ENCODE results near the gene RGSL1. TPM values are rescaled to one million over a fixed set of nuclear protein-coding genes. Genes with fewer than 3 reads are reported as not detected.

Gene RGSL1
- total RNA-seq, 1 donor from 2014 or later = not detected

GRCh38 chr1:182473556-182473955 lies 23.6 kb downstream of the RGSL1 start:
- Mint-ChIP-seq H3K4me3 (no peak overlapping the region), H3K4me1 (no peaks in the 10 kb centered on the region), H3K36me3 (ENCODE audit: low read depth) (no peaks in the 10 kb centered on the region), H3K9me3 (no peaks in the 10 kb centered on the region), H3K27me3 (peaks cover 21% of the 10 kb centered on the region), H3K27ac (no peak overlapping the region)
- intact Hi-C loops (cut with micrococcal nuclease) = no loop called here
- no peak for DNase-seq

- DNase-seq = no peak
- Mint-ChIP-seq H3K9me3 (no peaks in the 10 kb centered on the region), H3K27me3 (peaks cover 12% of the 10 kb centered on the region), H3K27ac (no peak overlapping the region), H3K4me3 (no peak overlapping the region), H3K36me3 (ENCODE audit: low read depth) (no peaks in the 10 kb centered on the region), H3K4me1 (no peaks in the 10 kb centered on the region)
- intact Hi-C loops (cut with micrococcal nuclease) = no loop called here
These were observed 26.7 kb downstream of the RGSL1 start for GRCh38 chr1:182476625-182477024.

- H3K27me3 Mint-ChIP-seq = peaks cover 8% of the 10 kb centered on the region
- DNase-seq = no peak
- no peaks in the 10 kb centered on the region for H3K9me3 Mint-ChIP-seq
- no peak overlapping the region for H3K4me3 Mint-ChIP-seq
- intact Hi-C loops (cut with micrococcal nuclease) = no loop called here
- no peaks in the 10 kb centered on the region for H3K4me1 Mint-ChIP-seq
- no peak overlapping the region for H3K27ac Mint-ChIP-seq
- no peaks in the 10 kb centered on the region for H3K36me3 Mint-ChIP-seq (ENCODE audit: low read depth)
These were observed 28.3 kb downstream of the RGSL1 start for GRCh38 chr1:182478238-182478637.

GRCh38 chr1:182484067-182484466 lies 34.1 kb downstream of the RGSL1 start:
- Mint-ChIP-seq H3K27me3 (peaks cover 5% of the 10 kb centered on the region), H3K36me3 (ENCODE audit: low read depth) (no peaks in the 10 kb centered on the region), H3K9me3 (no peaks in the 10 kb centered on the region), H3K4me3 (no peak overlapping the region), H3K4me1 (no peaks in the 10 kb centered on the region), H3K27ac (no peak overlapping the region)
- no peak for DNase-seq
- intact Hi-C loops (cut with micrococcal nuclease) = no loop called here

- Mint-ChIP-seq H3K27ac (no peak overlapping the region), H3K27me3 (peaks cover 5% of the 10 kb centered on the region), H3K4me1 (no peaks in the 10 kb centered on the region), H3K9me3 (no peaks in the 10 kb centered on the region), H3K36me3 (ENCODE audit: low read depth) (no peaks in the 10 kb centered on the region), H3K4me3 (no peak overlapping the region)
- intact Hi-C loops (cut with micrococcal nuclease) = no loop called here
- peak; percentile 56 for DNase-seq
These were observed 34.7 kb downstream of the RGSL1 start for GRCh38 chr1:182484531-182485257.

- H3K27ac Mint-ChIP-seq = no peak overlapping the region
These were observed 35.9 kb downstream of the RGSL1 start for GRCh38 chr1:182485861-182486260.

GRCh38 chr1:182488803-182489202 lies 38.9 kb downstream of the RGSL1 start:
- Mint-ChIP-seq H3K27me3 (peaks cover 3% of the 10 kb centered on the region), H3K4me3 (no peak overlapping the region), H3K36me3 (ENCODE audit: low read depth) (no peaks in the 10 kb centered on the region), H3K9me3 (no peaks in the 10 kb centered on the region), H3K27ac (no peak overlapping the region), H3K4me1 (no peaks in the 10 kb centered on the region)
- no peak for DNase-seq
- intact Hi-C loops (cut with micrococcal nuclease) = no loop called here

More at GRCh38 chr1:182485861-182486260, 35.9 kb downstream of the RGSL1 start:
- no peaks in the 10 kb centered on the region for H3K9me3 Mint-ChIP-seq
- peaks cover 3% of the 10 kb centered on the region for H3K27me3 Mint-ChIP-seq
- intact Hi-C loops (cut with micrococcal nuclease) = no loop called here
- DNase-seq = no peak
- H3K4me1 Mint-ChIP-seq = no peaks in the 10 kb centered on the region
- H3K4me3 Mint-ChIP-seq = no peak overlapping the region
- H3K36me3 Mint-ChIP-seq (ENCODE audit: low read depth) = no peaks in the 10 kb centered on the region

- peaks cover 2% of the 10 kb centered on the region for H3K27me3 Mint-ChIP-seq
- no peak for DNase-seq
- intact Hi-C loops (cut with micrococcal nuclease) = no loop called here
- no peak overlapping the region for H3K4me3 Mint-ChIP-seq
- H3K27ac Mint-ChIP-seq = no peak overlapping the region
- no peaks in the 10 kb centered on the region for H3K9me3 Mint-ChIP-seq
- no peaks in the 10 kb centered on the region for H3K4me1 Mint-ChIP-seq
- H3K36me3 Mint-ChIP-seq (ENCODE audit: low read depth) = no peaks in the 10 kb centered on the region
These were observed 43.1 kb downstream of the RGSL1 start for GRCh38 chr1:182493063-182493462.

- Mint-ChIP-seq H3K4me3 (no peak overlapping the region), H3K27ac (no peak overlapping the region), H3K9me3 (no peaks in the 10 kb centered on the region), H3K36me3 (ENCODE audit: low read depth) (no peaks in the 10 kb centered on the region), H3K4me1 (no peaks in the 10 kb centered on the region), H3K27me3 (no peaks in the 10 kb centered on the region)
- no peak for DNase-seq
- intact Hi-C loops (cut with micrococcal nuclease) = no loop called here
These were observed 45.1 kb downstream of the RGSL1 start for GRCh38 chr1:182495002-182495401.

GRCh38 chr1:182495693-182496092 lies 45.7 kb downstream of the RGSL1 start:
- no peak overlapping the region for H3K4me3 Mint-ChIP-seq
- no peak overlapping the region for H3K27ac Mint-ChIP-seq
- DNase-seq = no peak
- intact Hi-C loops (cut with micrococcal nuclease) = no loop called here
- H3K36me3 Mint-ChIP-seq (ENCODE audit: low read depth) = no peaks in the 10 kb centered on the region
- H3K4me1 Mint-ChIP-seq = no peaks in the 10 kb centered on the region
- H3K27me3 Mint-ChIP-seq = no peaks in the 10 kb centered on the region
- H3K9me3 Mint-ChIP-seq = no peaks in the 10 kb centered on the region

GRCh38 chr1:182507685-182508084 lies 57.7 kb downstream of the RGSL1 start:
- Mint-ChIP-seq H3K4me3 (no peak overlapping the region), H3K9me3 (no peaks in the 10 kb centered on the region), H3K4me1 (no peaks in the 10 kb centered on the region), H3K36me3 (ENCODE audit: low read depth) (no peaks in the 10 kb centered on the region), H3K27ac (no peak overlapping the region), H3K27me3 (peaks cover 2% of the 10 kb centered on the region)
- DNase-seq = no peak
- intact Hi-C loops (cut with micrococcal nuclease) = no loop called here

GRCh38 chr1:182515556-182515955 lies 65.6 kb downstream of the RGSL1 start:
- DNase-seq = no peak
- peaks cover 3% of the 10 kb centered on the region for H3K9me3 Mint-ChIP-seq
- H3K27ac Mint-ChIP-seq = no peak overlapping the region
- intact Hi-C loops (cut with micrococcal nuclease) = no loop called here
- no peaks in the 10 kb centered on the region for H3K36me3 Mint-ChIP-seq (ENCODE audit: low read depth)
- no peak overlapping the region for H3K4me3 Mint-ChIP-seq
- H3K4me1 Mint-ChIP-seq = no peaks in the 10 kb centered on the region
- H3K27me3 Mint-ChIP-seq = peaks cover 11% of the 10 kb centered on the region

- H3K4me1 Mint-ChIP-seq = no peaks in the 10 kb centered on the region
- no peak for DNase-seq
- peaks cover 20% of the 10 kb centered on the region for H3K9me3 Mint-ChIP-seq
- no peak overlapping the region for H3K4me3 Mint-ChIP-seq
- H3K27ac Mint-ChIP-seq = no peak overlapping the region
- intact Hi-C loops (cut with micrococcal nuclease) = no loop called here
- no peaks in the 10 kb centered on the region for H3K36me3 Mint-ChIP-seq (ENCODE audit: low read depth)
- peaks cover 16% of the 10 kb centered on the region for H3K27me3 Mint-ChIP-seq
These were observed 70.8 kb downstream of the RGSL1 start for GRCh38 chr1:182520736-182521135.

- Mint-ChIP-seq H3K9me3 (peaks cover 27% of the 10 kb centered on the region), H3K4me3 (no peak overlapping the region), H3K36me3 (ENCODE audit: low read depth) (no peaks in the 10 kb centered on the region), H3K27ac (no peak overlapping the region), H3K4me1 (no peaks in the 10 kb centered on the region), H3K27me3 (peaks cover 6% of the 10 kb centered on the region)
- intact Hi-C loops (cut with micrococcal nuclease) = no loop called here
- no peak for DNase-seq
These were observed 75.4 kb downstream of the RGSL1 start for GRCh38 chr1:182525342-182525741.

- Mint-ChIP-seq H3K27me3 (peaks cover 5% of the 10 kb centered on the region), H3K4me1 (no peaks in the 10 kb centered on the region), H3K4me3 (no peak overlapping the region), H3K27ac (no peak overlapping the region), H3K9me3 (peaks cover 27% of the 10 kb centered on the region), H3K36me3 (ENCODE audit: low read depth) (no peaks in the 10 kb centered on the region)
- intact Hi-C loops (cut with micrococcal nuclease) = no loop called here
- no peak for DNase-seq
These were observed 77.7 kb downstream of the RGSL1 start for GRCh38 chr1:182527680-182528079.

Measured in activated CD4-positive, alpha-beta T cell treated with anti-CD3 and anti-CD28 coated beads, Interleukin-2, amount 10 ng/mL, durations not matched to agents 24 days and 14 days (primary cell).